Uterus (tissue), 4 donors: ENCODE measurements around the gene ZHX3. TPM values are rescaled to one million over a fixed set of nuclear protein-coding genes. Genes with fewer than 3 reads are reported as not detected.

Source experiments
- DNase-seq, 2 donors: peaks; one replicate each; pipeline ENCODE4 v3.0.0-alpha.2; 2019 to 2020
- H3K27ac ChIP-seq, 2 donors: fragments of 200-600 bp; sonication (generic); 1 replicate in 1 of 2; 2 replicates in 1 of 2; pipeline ENCODE4 v1.5.1; 2016 to 2018
- H3K27me3 ChIP-seq, 2 donors: fragments of 200-600 bp; sonication (generic); one replicate each; pipeline ENCODE4 v1.5.1; 2018 to 2019; ENCODE audit warnings: control low read depth in 1 of 2
- H3K36me3 ChIP-seq, 2 donors: fragments of 200-600 bp; sonication (generic); one replicate each; pipeline ENCODE4 v1.5.1; 2019; ENCODE audit warnings: control low read depth in 1 of 2
- H3K4me1 ChIP-seq, 2 donors: fragments of 200-600 bp; sonication (generic); one replicate each; pipeline ENCODE4 v1.5.1; 2018 to 2019; ENCODE audit warnings: control low read depth in 1 of 2
- H3K4me3 ChIP-seq, 2 donors: fragments of 200-600 bp; sonication (generic); 1 replicate in 1 of 2; 2 replicates in 1 of 2; pipeline ENCODE4 v1.5.1; 2018 to 2019; ENCODE audit warnings: mild to moderate bottlenecking in 1 of 2
- H3K9me3 ChIP-seq, 2 donors: fragments of 200-600 bp; sonication (generic); one replicate each; pipeline ENCODE4 v1.5.1; 2019; ENCODE audit warnings: control low read depth in 1 of 2
- POLR2A ChIP-seq, 2 donors: fragments of 450-650 bp; IDR thresholded peaks; one replicate each; pipeline ENCODE4 v1.6.1; 2016; ENCODE audit warnings: antibody characterized with exemption in 2 of 2, mild to moderate bottlenecking in 1 of 2, moderate library complexity in 1 of 2
- intact Hi-C: fragments of 100-400 bp; cut with DNase I; formaldehyde crosslinking; loops from one replicate; pipeline ENCODE4 v1.15.1; 2023; ENCODE audit warnings: low total_unique reads
- total RNA-seq, 4 donors: library from RNA; depleted of rRNA in 3 of 4; stranded (reverse); fragments of >200 nt in 3 of 4; gene quantifications; one replicate each; pipeline versions ENCODE4 v1.1.0 to v1.2.4, GENCODE V29; 2014 to 2023
- TF ChIP-seq, protein P1 (sequence below), 4 experiments: fragments of 200-600 bp in 2 of 4; fragments of 450-650 bp in 2 of 4; sonication (generic) in 2 of 4; IDR thresholded peaks; one replicate each; pipeline ENCODE4 v1.5.1; 2016 to 2019; ENCODE audit warnings: antibody characterized with exemption in 4 of 4, mild to moderate bottlenecking in 2 of 4, moderate library complexity in 1 of 4
- donor health status: DM: yes; HTN: yes; CAD: no.

The ZHX3 gene
- total RNA-seq, 4 donors from 2014 or later, result 18.7 to 85.2 (median 25.0) TPM

DNA sequence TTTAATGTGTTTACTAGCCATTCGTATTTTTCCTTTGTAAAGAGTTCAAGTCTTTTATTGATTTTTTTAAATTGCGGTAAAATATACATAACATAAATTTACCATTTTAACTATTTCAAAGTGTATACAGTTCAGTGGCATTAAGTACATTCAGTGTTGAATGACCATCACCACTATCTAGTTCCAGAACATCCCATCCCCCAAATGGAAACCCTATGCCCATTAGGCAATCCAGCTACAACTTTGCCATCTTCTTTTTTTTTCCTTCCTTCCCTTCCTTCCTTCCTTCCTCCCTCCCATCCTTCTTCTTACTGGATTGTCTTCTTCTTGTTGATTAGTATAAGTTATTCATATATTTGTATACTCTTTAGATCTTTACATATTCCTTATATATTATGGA is 31.7 kb upstream of the ZHX3 start:
- Histone ChIP-seq H3K4me3 (no peak overlapping the region), H3K4me1 (no peaks in the 10 kb centered on the region), H3K27ac (no peak overlapping the region), H3K36me3 (no peaks in the 10 kb centered on the region), H3K9me3 (no peaks in the 10 kb centered on the region), H3K27me3 (no peaks in the 10 kb centered on the region)
- TF ChIP-seq, protein P1, sequence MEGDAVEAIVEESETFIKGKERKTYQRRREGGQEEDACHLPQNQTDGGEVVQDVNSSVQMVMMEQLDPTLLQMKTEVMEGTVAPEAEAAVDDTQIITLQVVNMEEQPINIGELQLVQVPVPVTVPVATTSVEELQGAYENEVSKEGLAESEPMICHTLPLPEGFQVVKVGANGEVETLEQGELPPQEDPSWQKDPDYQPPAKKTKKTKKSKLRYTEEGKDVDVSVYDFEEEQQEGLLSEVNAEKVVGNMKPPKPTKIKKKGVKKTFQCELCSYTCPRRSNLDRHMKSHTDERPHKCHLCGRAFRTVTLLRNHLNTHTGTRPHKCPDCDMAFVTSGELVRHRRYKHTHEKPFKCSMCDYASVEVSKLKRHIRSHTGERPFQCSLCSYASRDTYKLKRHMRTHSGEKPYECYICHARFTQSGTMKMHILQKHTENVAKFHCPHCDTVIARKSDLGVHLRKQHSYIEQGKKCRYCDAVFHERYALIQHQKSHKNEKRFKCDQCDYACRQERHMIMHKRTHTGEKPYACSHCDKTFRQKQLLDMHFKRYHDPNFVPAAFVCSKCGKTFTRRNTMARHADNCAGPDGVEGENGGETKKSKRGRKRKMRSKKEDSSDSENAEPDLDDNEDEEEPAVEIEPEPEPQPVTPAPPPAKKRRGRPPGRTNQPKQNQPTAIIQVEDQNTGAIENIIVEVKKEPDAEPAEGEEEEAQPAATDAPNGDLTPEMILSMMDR (IDR thresholded peaks at IDR 0.05), result no peak
- no peak for TF ChIP-seq POLR2A (IDR thresholded peaks at IDR 0.05)
- intact Hi-C loops, result loop anchor here (10.0 kb wide), 1 partner anchor 66 kb away; no protein-coding TSS in a partner anchor
- DNase-seq, result no peak

DNA sequence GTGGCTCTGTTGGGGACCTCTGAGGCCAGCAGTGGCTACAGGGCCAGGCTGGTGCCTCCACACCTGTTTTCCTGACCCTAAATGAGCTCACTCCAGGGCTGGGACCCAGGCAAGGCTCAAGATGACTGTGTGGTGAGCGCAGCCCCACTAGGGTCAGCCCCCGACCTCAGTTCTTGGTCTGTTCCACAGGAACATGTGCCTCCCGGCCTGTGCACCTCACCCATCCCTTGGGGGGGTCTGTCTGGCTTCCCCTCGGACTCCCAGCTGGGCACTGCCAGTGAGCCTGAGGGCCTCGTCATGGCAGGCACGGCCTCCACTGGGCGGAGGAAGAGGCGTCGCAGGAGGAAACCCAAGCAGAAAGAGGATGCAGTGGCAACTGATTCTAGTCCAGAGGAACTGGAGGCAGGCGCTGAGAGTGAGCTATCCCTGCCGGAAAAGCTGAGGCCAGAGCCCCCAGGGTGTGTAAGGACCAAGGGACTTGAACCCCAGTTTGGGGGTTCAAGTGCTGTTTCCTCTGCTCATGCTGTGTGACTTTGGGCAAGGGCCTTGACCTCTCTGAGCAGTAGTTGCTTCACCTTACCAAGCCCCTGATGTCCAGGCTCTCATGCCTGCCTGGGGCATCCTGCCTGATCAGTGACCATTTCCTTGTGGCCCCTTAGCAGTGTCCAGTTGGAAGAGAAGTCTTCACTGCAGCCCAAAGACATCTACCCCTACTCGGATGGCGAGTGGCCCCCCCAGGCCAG is 31.1 kb upstream of the ZHX3 start:
- H3K4me3 ChIP-seq, result no peak overlapping the region
- H3K27me3 ChIP-seq, result no peaks in the 10 kb centered on the region
- TF ChIP-seq POLR2A (IDR thresholded peaks at IDR 0.05), result no peak
- TF ChIP-seq, protein P1 (IDR thresholded peaks at IDR 0.05), result no peak
- no peak overlapping the region for H3K27ac ChIP-seq
- DNase-seq, result no peak
- no peaks in the 10 kb centered on the region for H3K4me1 ChIP-seq
- H3K9me3 ChIP-seq, result no peaks in the 10 kb centered on the region
- H3K36me3 ChIP-seq, result no peaks in the 10 kb centered on the region
- intact Hi-C loops, result loop anchor here (10.0 kb wide), 1 partner anchor 66 kb away; no protein-coding TSS in a partner anchor

DNA sequence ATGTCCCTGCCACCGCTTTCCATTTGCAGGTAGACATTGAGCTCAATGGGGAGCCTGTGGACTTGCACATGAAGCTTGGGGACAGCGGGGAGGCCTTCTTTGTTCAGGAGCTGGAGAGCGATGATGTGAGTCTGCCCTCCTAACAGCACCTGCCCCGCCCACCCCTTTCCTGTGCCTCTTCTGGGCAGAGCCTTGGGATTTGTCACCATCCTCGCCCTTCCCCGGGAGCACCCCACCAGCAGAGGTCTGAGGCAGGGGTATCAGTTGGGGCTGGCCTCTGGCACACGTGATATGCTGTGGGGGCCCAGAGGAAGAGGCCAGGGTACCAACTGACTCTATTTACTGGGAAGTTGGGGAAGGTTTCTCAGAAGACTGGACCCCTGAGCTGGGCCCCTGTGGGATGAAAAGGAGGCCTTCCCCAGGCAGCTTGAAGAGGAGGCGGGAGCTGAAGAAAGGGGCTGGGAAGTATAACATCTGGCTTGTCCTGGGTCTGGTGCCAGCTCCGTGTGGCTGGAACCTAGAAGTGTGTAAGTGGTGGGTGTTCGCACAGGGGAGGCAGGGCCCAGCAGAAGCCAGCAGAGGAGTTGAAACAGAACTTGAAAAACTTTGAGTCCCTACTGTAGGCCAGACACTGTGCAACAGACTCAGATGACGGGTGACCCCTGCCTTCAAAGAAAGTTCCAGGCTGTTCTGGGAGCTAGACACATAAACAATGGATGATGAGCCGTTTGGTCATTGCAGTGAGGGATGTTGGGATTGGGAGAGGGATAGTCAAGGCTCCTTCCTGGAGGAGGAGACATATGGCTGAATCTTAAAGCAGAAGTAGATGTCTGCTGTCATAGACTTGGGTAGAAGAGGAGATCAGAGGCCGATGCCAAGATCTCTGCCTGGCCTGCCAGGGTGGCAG is 30.2 kb upstream of the ZHX3 start:
- Histone ChIP-seq H3K4me1 (no peaks in the 10 kb centered on the region), H3K27me3 (no peaks in the 10 kb centered on the region), H3K9me3 (no peaks in the 10 kb centered on the region), H3K27ac (no peak overlapping the region), H3K36me3 (no peaks in the 10 kb centered on the region), H3K4me3 (no peak overlapping the region)
- no peak for DNase-seq
- intact Hi-C loops, result loop anchor here (10.0 kb wide), 1 partner anchor 67 kb away; no protein-coding TSS in a partner anchor
- TF ChIP-seq, protein P1 (IDR thresholded peaks at IDR 0.05), result no peak
- TF ChIP-seq POLR2A (IDR thresholded peaks at IDR 0.05), result no peak

DNA sequence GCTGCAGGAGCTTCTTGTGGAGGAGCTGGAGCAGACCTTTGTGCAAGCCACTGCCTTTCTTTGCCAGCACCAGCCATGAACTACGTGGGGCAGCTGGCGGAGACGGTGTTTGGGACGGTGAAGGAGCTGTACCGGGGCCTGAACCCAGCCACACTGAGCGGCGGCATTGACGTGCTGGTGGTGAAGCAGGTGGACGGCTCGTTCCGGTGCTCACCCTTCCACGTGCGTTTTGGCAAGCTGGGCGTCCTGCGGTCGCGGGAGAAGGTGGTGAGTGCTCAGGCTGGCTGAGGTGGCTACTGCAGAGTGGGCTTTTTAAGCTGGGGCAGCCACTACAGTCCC is 28.2 kb upstream of the ZHX3 start:
- H3K27me3 ChIP-seq, result no peaks in the 10 kb centered on the region
- H3K9me3 ChIP-seq, result no peaks in the 10 kb centered on the region
- intact Hi-C loops, result loop anchor here (10.0 kb wide), 1 partner anchor 69 kb away; no protein-coding TSS in a partner anchor
- TF ChIP-seq, protein P1 (IDR thresholded peaks at IDR 0.05), result no peak
- no peak for TF ChIP-seq POLR2A (IDR thresholded peaks at IDR 0.05)
- no peaks in the 10 kb centered on the region for H3K4me1 ChIP-seq
- H3K27ac ChIP-seq, result no peak overlapping the region
- no peak overlapping the region for H3K4me3 ChIP-seq
- no peaks in the 10 kb centered on the region for H3K36me3 ChIP-seq
- DNase-seq, result no peak
